Stimulated activated naive CD4-positive, alpha-beta T cell treated with Interleukin-2 at 50 U/mL for 16 hours (primary cell): ENCODE data around the gene CXCL6.

Experiments used
- DNase-seq: peaks from one replicate; lab custom pipeline; 2025; lab: John Stamatoyannopoulos, UW

Gene CXCL6

DNA sequence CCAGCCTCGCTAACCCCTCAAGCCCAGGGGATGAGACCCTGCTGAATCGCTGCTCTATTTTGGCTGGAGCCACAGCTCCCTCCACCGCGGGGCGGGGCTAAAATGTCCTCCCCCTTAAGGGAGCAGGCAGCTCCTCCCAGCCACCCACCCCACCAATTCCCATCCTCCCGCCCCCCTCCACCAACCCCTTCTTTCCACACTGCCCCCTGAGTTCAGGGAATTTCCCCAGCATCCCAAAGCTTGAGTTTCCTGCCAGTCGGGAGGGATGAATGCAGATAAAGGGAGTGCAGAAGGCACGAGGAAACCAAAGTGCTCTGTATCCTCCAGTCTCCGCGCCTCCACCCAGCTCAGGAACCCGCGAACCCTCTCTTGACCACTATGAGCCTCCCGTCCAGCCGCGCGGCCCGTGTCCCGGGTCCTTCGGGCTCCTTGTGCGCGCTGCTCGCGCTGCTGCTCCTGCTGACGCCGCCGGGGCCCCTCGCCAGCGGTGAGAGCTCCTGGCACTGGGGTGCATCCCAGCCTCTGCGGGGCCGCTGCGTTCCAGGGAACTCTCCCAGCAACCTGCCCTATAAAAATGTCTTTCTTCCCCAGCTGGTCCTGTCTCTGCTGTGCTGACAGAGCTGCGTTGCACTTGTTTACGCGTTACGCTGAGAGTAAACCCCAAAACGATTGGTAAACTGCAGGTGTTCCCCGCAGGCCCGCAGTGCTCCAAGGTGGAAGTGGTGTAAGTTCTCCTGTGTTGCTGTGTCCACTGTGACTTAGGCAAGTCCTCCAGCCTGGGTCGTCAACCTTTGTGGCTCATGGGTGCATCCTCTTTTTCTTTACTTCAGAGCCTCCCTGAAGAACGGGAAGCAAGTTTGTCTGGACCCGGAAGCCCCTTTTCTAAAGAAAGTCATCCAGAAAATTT is at the start of gene CXCL6:
CXCL6 (plus strand) TSS at position 306 of the 907 bp plus-strand sequence; CDS start at position 379, 73 bp downstream.
- no peak for DNase-seq

DNA sequence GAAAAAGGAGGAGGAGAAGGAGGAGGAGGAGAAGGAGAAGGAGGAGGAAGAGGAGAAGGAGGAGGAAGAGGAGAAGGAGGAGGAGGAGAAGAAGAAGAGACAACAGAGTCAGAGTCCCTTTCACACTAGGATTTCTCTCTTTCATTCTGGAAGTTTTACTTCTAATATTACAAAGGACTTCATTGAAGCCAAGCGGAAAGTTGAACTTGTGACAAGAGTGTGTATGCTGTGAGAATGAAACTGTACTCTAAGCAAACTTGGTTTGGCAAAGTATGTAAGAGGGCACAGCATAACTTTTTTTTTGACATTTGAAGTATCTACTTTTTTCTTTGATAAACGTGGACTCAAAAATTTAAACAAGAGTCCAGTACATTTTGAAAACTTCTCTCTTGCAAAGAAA is 48.1 kb upstream of the CXCL6 start:
- DNase-seq = no peak

DNA sequence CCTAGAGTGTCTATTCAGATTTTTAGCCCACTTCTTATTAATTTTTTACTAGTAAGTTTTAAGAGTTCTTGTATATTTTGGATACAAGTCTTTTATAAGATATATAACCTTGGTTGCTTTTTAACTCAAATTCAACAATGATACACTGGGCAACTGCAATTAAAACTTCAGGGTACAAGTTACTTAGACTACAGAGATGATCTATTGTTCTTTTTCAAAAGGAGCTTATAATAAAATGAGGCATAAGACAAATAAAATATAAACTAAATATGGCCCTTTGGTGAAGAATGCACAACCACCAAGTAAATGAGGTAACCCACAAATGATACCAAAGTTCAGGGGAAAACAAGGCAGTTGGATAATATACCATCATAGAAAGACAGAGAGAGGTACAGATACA is 37.6 kb upstream of the CXCL6 start:
- DNase-seq = no peak

DNA sequence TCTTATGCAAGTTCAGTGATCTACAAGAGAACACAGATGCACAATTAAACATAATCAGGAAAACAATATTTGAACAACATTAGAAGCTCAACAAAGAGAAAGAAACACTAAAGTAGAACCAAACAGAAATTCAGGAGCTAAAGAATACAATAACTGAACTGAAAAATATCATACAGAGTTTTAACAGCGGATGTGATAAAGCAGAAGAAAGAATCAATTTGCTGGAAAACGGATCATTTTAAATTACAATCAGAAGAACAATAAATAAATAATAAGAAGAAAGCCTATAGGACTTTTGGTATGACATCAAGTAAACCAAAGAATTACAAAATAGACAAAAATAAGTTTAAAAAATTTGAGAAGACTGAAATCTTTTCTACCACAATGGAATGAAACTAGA is 36.3 kb upstream of the CXCL6 start:
- DNase-seq = no peak

- no peak for DNase-seq
These were observed 34.8 kb upstream of the CXCL6 start for GRCh38 chr4:73801692-73802091.

DNA sequence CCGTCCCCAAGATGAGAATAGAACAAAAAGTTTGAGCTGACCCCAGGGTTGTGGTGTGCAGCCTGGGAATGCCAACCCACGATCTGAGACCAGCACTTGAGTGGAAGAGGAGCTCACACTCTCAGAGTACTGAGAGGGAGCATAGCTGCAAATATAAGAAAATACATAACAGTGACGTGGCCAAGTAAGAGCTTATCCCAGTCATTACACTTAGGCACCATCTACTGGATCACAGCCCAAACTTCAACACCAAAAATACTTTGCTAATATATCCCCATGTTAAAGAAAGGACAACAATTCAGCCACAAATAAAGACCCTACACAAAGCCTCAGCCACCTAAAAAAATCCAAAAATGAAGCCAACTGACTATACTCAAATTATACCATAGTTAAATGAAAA is 33.3 kb upstream of the CXCL6 start:
- DNase-seq = no peak

DNA sequence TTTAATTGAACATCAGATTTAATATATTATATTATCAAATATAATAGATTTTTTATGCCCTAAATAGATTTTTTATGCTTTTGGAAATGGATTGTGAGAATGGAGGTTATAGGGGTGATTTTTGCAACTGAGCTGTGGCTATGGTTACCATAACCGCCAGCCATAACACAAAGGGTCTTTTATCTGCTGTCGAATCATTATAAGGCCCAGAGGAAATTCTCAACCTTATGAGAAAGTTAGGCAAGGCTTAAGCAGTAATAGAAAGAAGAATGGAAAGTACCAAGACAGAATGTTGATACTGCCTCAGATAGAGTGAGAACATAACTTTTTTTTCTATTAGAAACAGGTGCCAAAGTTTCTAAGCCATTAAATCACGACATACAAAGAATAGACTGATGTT is 26.3 kb upstream of the CXCL6 start:
- no peak for DNase-seq

DNA sequence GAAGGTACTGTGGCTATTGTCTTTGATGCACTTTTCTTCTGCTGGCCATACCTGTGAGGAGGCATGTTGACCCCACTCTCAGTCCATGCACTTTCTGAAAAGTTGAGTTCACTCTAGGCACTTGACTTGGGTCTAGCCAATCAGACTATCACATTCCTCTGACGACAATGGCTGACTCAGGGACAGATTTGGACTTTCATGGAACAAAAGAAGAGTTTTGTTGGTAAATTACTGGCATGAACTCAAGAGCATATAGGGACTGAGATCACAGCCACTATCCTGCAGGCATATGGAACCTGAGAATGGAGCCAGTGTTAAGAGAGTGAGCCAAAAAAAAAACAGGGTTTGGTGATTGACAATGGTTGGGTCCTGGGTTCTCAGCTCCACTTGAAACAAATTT is 24.6 kb upstream of the CXCL6 start:
- no peak for DNase-seq

- DNase-seq = no peak
These were observed 21.8 kb upstream of the CXCL6 start for GRCh38 chr4:73814679-73815078.

DNA sequence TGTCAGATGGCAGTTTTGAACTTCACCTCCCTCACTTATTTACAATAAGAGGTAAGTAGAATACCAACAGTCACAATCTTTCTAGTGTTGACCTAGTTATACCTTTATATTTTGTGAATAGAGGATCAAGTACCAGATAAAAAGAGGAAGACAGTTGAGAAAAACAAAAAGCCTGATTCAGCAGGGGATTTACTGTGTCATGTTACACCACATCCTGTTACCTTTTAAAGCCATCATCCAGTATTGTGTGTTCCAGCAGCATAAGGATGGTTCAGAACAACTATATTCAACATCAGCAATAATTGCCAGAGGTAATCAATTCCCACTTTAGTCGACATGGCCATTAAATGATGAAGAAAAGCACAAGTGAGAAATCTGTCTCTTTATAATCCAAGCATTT is 21.3 kb upstream of the CXCL6 start:
- no peak for DNase-seq

GRCh38 chr4:73816814-73817213 is 19.7 kb upstream of the CXCL6 start:
- no peak for DNase-seq

GRCh38 chr4:73817341-73817740 is 19.1 kb upstream of the CXCL6 start:
- no peak for DNase-seq

GRCh38 chr4:73821325-73821724 is 15.2 kb upstream of the CXCL6 start:
- DNase-seq = no peak

DNA sequence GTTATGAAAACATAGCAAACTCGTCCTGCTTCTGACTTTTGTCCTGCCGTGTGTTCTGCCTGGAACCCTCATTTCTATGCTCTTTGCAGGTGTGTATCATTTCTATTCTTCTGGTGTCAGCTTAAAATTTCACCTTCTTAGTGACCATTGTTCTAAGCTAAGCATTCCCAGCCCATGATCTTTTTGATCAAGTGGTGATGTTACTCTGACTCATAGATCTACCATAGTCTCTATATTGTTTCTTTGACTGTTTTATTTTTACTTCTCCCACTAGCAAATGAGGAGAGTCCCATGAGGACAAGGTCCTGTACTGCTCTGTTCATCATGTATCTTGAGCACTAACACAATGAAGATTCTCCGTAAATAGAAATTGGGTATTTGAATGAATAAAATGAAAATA is 14.1 kb upstream of the CXCL6 start:
- no peak for DNase-seq

GRCh38 chr4:73822812-73823504 is 13.5 kb upstream of the CXCL6 start:
- DNase-seq = no peak

DNA sequence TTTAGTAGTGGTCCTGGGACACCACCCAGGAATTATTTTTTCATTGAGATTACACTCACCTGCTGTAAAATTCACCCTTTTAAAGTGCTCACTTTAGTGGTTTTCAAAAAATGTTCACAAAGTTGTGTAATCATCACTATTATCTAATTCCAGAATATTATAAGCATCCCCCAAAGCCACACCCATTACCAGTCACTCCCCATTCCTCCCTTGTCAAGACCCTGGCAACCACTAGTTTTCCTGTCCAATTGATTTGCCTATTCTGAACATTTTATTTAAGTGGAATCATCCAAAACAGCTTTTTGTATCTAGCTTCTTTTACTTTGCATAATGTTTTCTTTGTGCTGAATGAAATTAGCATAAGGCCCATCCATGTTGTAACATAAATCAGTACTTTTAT is 12.7 kb upstream of the CXCL6 start:
- no peak for DNase-seq

DNA sequence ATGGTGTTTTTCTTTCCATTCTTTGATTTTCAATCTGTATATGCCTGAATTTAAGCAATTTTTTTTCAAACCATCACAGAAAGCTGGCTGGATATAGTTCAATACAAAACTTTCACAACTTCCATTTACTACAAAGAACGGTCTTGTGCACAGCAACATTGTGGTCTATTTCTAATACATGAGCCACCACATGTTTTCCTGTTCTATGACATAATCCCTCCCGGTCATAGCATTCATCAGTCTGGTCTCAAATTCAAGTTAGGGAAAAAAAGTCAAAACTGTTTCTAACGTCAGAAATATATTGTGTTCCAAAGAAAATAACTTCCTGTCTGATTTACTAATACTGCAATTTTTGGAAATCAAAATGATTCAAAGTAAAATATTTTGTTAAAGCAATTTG is 7.5 kb upstream of the CXCL6 start:
- DNase-seq = no peak

- DNase-seq = no peak
These were observed 4.9 kb upstream of the CXCL6 start for GRCh38 chr4:73831569-73831968.

GRCh38 chr4:73832651-73833237 is 3.7 kb upstream of the CXCL6 start:
- no peak for DNase-seq

GRCh38 chr4:73839071-73839470 is 2.6 kb downstream of the CXCL6 start:
- no peak for DNase-seq

DNA sequence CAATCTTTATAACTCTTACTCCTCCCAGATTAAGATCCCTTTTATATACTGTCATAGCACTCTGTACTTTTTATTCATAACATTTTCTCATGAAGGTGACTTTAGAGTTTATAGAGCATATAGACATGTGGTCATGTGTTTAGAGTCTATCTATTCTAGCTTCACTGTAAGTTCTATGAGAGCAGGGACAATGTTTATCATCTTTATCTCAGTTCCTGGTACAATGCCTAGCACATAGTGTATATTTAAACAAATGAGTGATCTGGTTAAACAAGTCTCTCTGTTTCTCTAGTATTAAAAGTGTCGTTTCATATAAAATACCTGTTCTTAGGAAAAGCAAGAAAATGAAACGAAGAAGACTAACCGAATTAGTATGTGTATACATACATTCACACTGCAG is 3.2 kb downstream of the CXCL6 start:
- no peak for DNase-seq

DNA sequence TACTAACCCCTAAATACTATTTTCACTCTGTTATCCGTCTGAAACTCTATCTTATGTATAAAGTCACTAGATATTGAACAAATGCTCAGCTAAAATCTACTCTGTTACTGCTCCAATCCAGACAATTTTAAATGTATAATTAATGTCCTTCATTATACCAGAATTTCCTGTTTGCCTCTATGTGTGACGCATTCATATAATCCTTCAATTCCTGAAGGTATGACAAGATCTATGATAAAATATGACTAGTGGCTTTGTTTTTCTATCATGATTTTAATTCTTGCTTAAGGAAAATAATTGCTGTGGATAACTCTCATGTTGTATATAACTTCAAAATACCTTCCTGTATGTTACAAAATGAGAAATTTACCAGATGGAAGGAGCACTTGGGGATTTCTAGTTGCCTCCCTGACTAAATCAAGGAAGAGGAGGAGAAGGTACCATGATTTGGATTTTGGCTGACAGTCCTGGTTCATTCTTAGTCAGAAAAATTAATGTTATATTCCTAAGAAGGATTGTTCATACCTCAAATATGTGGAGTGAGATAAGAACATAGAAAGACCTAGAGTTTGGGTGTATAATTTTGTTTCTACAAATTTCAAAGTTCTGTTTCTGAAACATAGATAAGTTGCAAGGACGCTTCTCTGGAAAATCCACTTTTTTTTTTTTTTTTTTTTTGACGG is 4.9 kb downstream of the CXCL6 start:
- DNase-seq = no peak

- DNase-seq = no peak
These were observed 6.2 kb downstream of the CXCL6 start for GRCh38 chr4:73842696-73843095.
